ENCODE results near the gene DBH. TPM values are rescaled to one million over a fixed set of nuclear protein-coding genes. Genes with fewer than 3 reads are reported as not detected.

DBH gene
- total and polyA plus RNA-seq, 2 donors from 2014 or later: 0.39 TPM; not detected in 1

DNA sequence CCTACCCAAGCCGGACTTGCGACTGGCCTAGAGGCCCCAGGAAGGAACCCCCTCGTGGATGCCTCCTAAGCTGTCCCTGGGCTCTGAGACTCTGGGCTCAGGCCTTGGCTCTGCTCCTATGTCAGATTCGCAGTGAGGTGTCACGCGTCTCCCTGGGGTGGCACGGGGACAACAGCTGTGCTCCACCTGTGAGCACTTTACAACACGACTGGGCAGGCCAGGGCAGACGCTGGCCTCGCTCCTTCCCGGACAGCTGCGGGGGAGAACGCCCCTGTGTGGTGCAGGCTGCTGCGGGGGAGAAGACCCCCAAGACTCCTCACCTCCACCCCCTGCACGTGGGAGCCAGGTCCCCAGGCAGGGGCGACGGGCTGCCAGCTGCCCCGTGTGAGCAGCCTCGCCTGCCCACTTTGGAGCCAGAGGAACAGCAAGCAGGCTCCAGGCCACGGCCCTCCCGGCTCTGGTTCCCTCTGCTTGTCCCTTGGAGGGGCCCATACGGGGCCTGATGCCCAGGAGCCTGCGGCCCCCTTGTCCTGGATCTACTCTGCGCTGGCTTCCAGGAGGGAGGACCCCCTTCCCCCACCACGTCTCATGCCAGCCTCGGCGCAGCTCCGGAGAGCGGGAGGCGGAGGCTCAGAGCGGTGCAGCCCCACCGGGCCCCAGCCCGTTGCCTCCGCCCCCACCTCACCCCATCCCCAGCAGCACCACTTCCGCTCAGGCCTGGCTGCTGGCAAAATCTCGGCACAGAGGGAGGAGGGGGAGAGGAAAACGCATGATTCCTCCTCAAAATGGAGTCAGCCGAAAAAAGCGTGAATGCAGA, 66.0 kb downstream of the DBH start:
- Histone ChIP-seq H3K27ac (ENCODE audit: low read depth in 2 of 2, low read length in 2 of 2) (no peak overlapping the region), H3K27me3 (ENCODE audit: control insufficient read depth, insufficient read depth, low read length) (no peaks in the 10 kb centered on the region), H3K9ac (ENCODE audit: low read length in 3 of 3) (no peak overlapping the region), H3K4me1 (ENCODE audit: control insufficient read depth in 2 of 3, insufficient read depth in 2 of 3, low read depth in 1 of 3, low read length in 3 of 3) (peaks cover 0 to 6% (median 0%) of the 10 kb centered on the region in 3 donors), H3K9me3 (ENCODE audit: control insufficient read depth in 2 of 3, insufficient read depth in 1 of 3, low read length in 3 of 3) (no peaks in the 10 kb centered on the region), H3K36me3 (ENCODE audit: control insufficient read depth in 2 of 3, insufficient read depth in 3 of 3, low read length in 3 of 3) (no peaks in the 10 kb centered on the region), H3K4me3 (ENCODE audit: low read length in 3 of 3) (peak overlapping the region in 2 of 3 donors; percentile 25 to 48)
- intact Hi-C loops (cut with DNase I): no loop called here
- DNase-seq: peak; percentile 60 to 82 (median 78)
- FAIRE-seq: no peak
- TF ChIP-seq, protein P1, sequence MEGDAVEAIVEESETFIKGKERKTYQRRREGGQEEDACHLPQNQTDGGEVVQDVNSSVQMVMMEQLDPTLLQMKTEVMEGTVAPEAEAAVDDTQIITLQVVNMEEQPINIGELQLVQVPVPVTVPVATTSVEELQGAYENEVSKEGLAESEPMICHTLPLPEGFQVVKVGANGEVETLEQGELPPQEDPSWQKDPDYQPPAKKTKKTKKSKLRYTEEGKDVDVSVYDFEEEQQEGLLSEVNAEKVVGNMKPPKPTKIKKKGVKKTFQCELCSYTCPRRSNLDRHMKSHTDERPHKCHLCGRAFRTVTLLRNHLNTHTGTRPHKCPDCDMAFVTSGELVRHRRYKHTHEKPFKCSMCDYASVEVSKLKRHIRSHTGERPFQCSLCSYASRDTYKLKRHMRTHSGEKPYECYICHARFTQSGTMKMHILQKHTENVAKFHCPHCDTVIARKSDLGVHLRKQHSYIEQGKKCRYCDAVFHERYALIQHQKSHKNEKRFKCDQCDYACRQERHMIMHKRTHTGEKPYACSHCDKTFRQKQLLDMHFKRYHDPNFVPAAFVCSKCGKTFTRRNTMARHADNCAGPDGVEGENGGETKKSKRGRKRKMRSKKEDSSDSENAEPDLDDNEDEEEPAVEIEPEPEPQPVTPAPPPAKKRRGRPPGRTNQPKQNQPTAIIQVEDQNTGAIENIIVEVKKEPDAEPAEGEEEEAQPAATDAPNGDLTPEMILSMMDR (IDR thresholded peaks at IDR 0.05; ENCODE audit: borderline replicate concordance, extremely low read depth, insufficient read depth): no peak

DNA sequence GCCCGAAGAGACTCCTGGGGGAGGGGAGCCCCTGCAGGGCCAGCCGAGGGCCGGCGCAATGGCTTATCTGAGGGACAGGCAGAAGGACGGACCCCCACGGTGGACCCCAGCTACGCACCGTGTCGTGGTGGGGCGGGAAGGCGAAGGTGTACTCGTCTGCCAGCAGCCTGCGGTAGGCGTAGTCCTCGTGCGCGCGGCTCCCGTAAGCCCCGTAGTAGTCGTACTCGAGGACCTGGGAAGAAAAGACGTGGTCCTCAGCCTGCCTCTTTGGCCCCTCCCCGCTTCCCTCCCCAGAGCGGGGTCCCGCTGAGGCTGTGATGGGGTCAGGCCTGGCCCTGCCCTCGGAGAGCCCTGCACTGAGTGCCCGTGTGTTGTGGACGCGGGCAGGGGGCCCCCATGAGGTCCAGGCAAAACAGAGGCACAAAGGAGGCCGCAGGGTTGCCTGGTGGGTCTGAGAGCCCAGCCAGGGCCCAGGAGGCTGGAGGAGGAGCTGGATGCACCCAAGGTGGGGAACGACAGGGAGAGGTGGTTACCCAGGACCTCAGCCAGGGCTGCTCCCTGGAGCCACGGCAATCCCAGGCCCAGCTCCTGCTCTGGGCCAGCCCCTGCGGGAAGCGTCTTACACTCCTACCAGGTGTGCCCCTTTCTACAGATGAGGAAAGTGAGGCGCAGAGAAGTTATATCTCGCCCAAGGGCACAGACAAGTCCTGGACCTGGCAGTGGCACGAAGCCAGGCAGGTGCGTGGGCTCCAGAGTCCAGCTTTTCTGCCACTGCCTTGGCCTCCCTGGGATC, 66.8 kb downstream of the DBH start:
- H3K9ac ChIP-seq (ENCODE audit: low read length in 3 of 3): no peak overlapping the region
- no peaks in the 10 kb centered on the region for H3K27me3 ChIP-seq (ENCODE audit: control insufficient read depth, insufficient read depth, low read length)
- FAIRE-seq (no peak), DNase-seq (peak in 2 of 5 donors; percentile 71 to 72)
- TF ChIP-seq, protein P1 (IDR thresholded peaks at IDR 0.05; ENCODE audit: borderline replicate concordance, extremely low read depth, insufficient read depth): no peak
- no peak overlapping the region for H3K27ac ChIP-seq (ENCODE audit: low read depth in 2 of 2, low read length in 2 of 2)
- H3K4me3 ChIP-seq (ENCODE audit: low read length in 3 of 3): peak overlapping the region in 2 of 3 donors; percentile 25 to 48
- H3K9me3 ChIP-seq (ENCODE audit: control insufficient read depth in 2 of 3, insufficient read depth in 1 of 3, low read length in 3 of 3): no peaks in the 10 kb centered on the region
- H3K36me3 ChIP-seq (ENCODE audit: control insufficient read depth in 2 of 3, insufficient read depth in 3 of 3, low read length in 3 of 3): no peaks in the 10 kb centered on the region
- peaks cover 0 to 10% (median 0%) of the 10 kb centered on the region in 3 donors for H3K4me1 ChIP-seq (ENCODE audit: control insufficient read depth in 2 of 3, insufficient read depth in 2 of 3, low read depth in 1 of 3, low read length in 3 of 3)
- intact Hi-C loops (cut with DNase I): no loop called here

DNA sequence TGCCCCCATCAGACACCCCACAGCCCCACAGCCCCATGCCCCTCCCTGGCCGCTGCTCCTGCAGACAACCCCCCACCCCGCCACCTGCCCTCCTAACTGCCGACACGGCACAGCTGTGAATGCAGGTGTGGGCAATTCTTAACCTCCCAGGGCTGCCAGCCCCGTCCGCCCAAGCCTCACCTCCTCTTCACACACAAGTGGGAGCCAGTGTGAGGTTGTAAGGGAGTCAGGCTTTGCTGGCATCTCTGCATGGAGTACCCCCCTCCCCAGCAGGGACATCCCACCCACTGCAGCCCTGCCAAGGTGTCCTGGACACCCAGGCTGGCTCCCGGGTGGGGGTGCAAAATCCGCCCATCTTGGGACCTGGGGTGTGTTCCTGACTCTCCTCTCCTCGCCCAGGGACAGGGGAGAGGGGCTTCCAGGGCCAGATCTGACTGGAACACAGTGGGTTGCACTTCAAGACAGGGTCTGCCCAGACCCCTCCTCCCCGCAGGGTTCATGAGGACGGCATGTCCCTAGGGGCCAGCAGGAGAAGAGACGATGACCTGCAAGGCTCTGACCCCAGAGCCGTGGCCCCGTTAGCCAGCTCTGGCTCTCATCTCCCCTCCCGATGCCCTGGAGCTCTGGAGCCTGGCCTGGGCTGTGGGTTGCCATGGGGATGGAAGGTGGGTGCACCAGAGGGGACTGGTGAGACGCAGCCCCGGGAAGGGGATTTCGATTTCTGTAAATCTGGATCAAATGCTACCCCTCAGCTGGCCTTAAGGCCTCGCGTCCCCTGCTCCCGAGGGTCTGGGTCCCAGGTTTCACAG, 67.6 kb downstream of the DBH start:
- no peak overlapping the region for H3K9ac ChIP-seq (ENCODE audit: low read length in 3 of 3)
- H3K4me1 ChIP-seq (ENCODE audit: control insufficient read depth in 2 of 3, insufficient read depth in 2 of 3, low read depth in 1 of 3, low read length in 3 of 3): peaks cover 0 to 10% (median 0%) of the 10 kb centered on the region in 3 donors
- intact Hi-C loops (cut with DNase I): no loop called here
- no peak overlapping the region for H3K27ac ChIP-seq (ENCODE audit: low read depth in 2 of 2, low read length in 2 of 2)
- FAIRE-seq (no peak), DNase-seq (peak in 2 of 5 donors; percentile 53 to 65)
- TF ChIP-seq, protein P1 (IDR thresholded peaks at IDR 0.05; ENCODE audit: borderline replicate concordance, extremely low read depth, insufficient read depth): no peak
- H3K36me3 ChIP-seq (ENCODE audit: control insufficient read depth in 2 of 3, insufficient read depth in 3 of 3, low read length in 3 of 3): no peaks in the 10 kb centered on the region
- H3K27me3 ChIP-seq (ENCODE audit: control insufficient read depth, insufficient read depth, low read length): no peaks in the 10 kb centered on the region
- no peak overlapping the region for H3K4me3 ChIP-seq (ENCODE audit: low read length in 3 of 3)
- H3K9me3 ChIP-seq (ENCODE audit: control insufficient read depth in 2 of 3, insufficient read depth in 1 of 3, low read length in 3 of 3): no peaks in the 10 kb centered on the region

Data from kidney (tissue), 14 donors.